ENCODE data around the gene TTC8. TPM values are rescaled to one million over a fixed set of nuclear protein-coding genes. Genes with fewer than 3 reads are reported as not detected.
"Not testable (repeated sequence)": the region's sequence is repeated elsewhere in the genome, so short reads cannot be mapped to it uniquely, and the experiment has no call there.

Gene TTC8
- total RNA-seq = 10 to 100 TPM in 5 of 6 donors, 1 to 10 TPM in 1; 7.8 to 21.4 (median 15.7) TPM

- TF ChIP-seq POLR2AphosphoS5 (IDR thresholded peaks at IDR 0.05) (peak; percentile 61 to 75), POLR2A (IDR thresholded peaks at IDR 0.05) (peak in 2 of 4 donors; percentile 44 to 74), CTCF (IDR thresholded peaks at IDR 0.05) (peak in 1 of 6 experiments; percentile 4), EP300 (IDR thresholded peaks at IDR 0.05) (no peak)
- H3K27me3 ChIP-seq = no peaks in the 10 kb centered on the region
- H3K9me3 ChIP-seq = no peaks in the 10 kb centered on the region
- DNase-seq (peak; percentile 89 to 95), ATAC-seq (ENCODE audit: low FRiP score in 2 of 2) (peak; percentile 99 to 100)
- H3K4me1 ChIP-seq = peaks cover 4 to 17% (median 7%) of the 10 kb centered on the region in 4 donors
- no peaks in the 10 kb centered on the region for H3K36me3 ChIP-seq
- peak within 1 kb of the TSS; percentile 77 to 85 (median 84) for H3K27ac ChIP-seq
- 1 to 6% methylated on average over 18 to 47 of the region's 50 CpGs for WGBS, 2 donors
- peak within 1 kb of the TSS; percentile 26 to 83 (median 72) for H3K4me3 ChIP-seq
Observed at GRCh38 chr14:88824314-88825077, at the start of gene TTC8. TTC8 (plus strand) TSS chr14:88824651; CDS start chr14:88824708, 57 bp downstream.

- H3K27ac ChIP-seq = no peak overlapping the region
- WGBS, 2 donors = 96% methylated on average over 3 of the region's 3 CpGs; no CpG with 5 or more reads in 1 of the 2 donors
- H3K36me3 ChIP-seq = no peaks in the 10 kb centered on the region
- no peaks in the 10 kb centered on the region for H3K27me3 ChIP-seq
- H3K4me1 ChIP-seq = no peaks in the 10 kb centered on the region
- H3K9me3 ChIP-seq = no peaks in the 10 kb centered on the region
- ATAC-seq (ENCODE audit: low FRiP score in 2 of 2) (no peak), DNase-seq (no peak)
- H3K4me3 ChIP-seq = no peak overlapping the region
- TF ChIP-seq CTCF (IDR thresholded peaks at IDR 0.05) (no peak), POLR2A (IDR thresholded peaks at IDR 0.05) (no peak), POLR2AphosphoS5 (IDR thresholded peaks at IDR 0.05) (no peak), EP300 (IDR thresholded peaks at IDR 0.05) (no peak)
Observed at GRCh38 chr14:88775532-88775931, 48.9 kb upstream of the TTC8 start.

- TF ChIP-seq EP300 (IDR thresholded peaks at IDR 0.05) (no peak), CTCF (IDR thresholded peaks at IDR 0.05) (no peak), POLR2AphosphoS5 (IDR thresholded peaks at IDR 0.05) (no peak), POLR2A (IDR thresholded peaks at IDR 0.05) (no peak)
- Histone ChIP-seq H3K4me3 (no peak overlapping the region), H3K27me3 (no peaks in the 10 kb centered on the region), H3K4me1 (peaks cover 0 to under 1% (median 0%) of the 10 kb centered on the region in 4 donors), H3K36me3 (no peaks in the 10 kb centered on the region), H3K27ac (no peak overlapping the region), H3K9me3 (peaks cover 0 to 3% (median 1%) of the 10 kb centered on the region in 4 donors)
- WGBS, 2 donors = 81 to 89% methylated on average over 1 of the region's 1 CpG
- ATAC-seq (ENCODE audit: low FRiP score in 2 of 2) (no peak), DNase-seq (no peak)
Observed at GRCh38 chr14:88785911-88786310, 38.5 kb upstream of the TTC8 start.

- no peak for ATAC-seq (ENCODE audit: low FRiP score in 2 of 2)
- Histone ChIP-seq H3K4me1 (peaks cover 0 to 8% (median 4%) of the 10 kb centered on the region in 4 donors), H3K36me3 (no peaks in the 10 kb centered on the region), H3K27me3 (no peaks in the 10 kb centered on the region), H3K4me3 (no peak overlapping the region), H3K9me3 (peaks cover 0 to 3% (median 1%) of the 10 kb centered on the region in 4 donors), H3K27ac (no peak overlapping the region)
- WGBS, 2 donors = 86 to 87% methylated on average over 4 of the region's 4 CpGs
- TF ChIP-seq CTCF (IDR thresholded peaks at IDR 0.05) = no peak
- TF ChIP-seq POLR2A (IDR thresholded peaks at IDR 0.05) = no peak
- no peak for TF ChIP-seq POLR2AphosphoS5 (IDR thresholded peaks at IDR 0.05)
- no peak for TF ChIP-seq EP300 (IDR thresholded peaks at IDR 0.05)
- no peak for DNase-seq
Observed at GRCh38 chr14:88786715-88787114, 37.7 kb upstream of the TTC8 start.

- H3K27ac ChIP-seq; H3K36me3 ChIP-seq; DNase-seq; ATAC-seq (ENCODE audit: low FRiP score in 2 of 2); H3K4me3 ChIP-seq; H3K27me3 ChIP-seq; H3K9me3 ChIP-seq: not testable (repeated sequence)
- H3K4me1 ChIP-seq = peaks cover 6 to 22% (median 14%) of the 10 kb centered on the region in 4 donors
Observed at GRCh38 chr14:88789573-88789972, 34.9 kb upstream of the TTC8 start.

All from upper lobe of left lung (tissue), 6 donors.